Cardiac fibroblast (primary cell): ENCODE measurements around the gene FMN1.

Experiments
- DNase-seq, 2 donors: peaks; one replicate each; pipeline versions ENCODE4 v3.0.0 to v3.0.0-alpha.2; 2010; ENCODE audit warnings: low read depth in 2 of 2
- H3K4me3 ChIP-seq, 2 donors: replicated peaks in 1 of 2; 1 replicate in 1 of 2; 2 replicates in 1 of 2; pipeline ENCODE4 v1.5.1; 2011; ENCODE audit warnings: low read depth in 2 of 2, low read length in 2 of 2, mild to moderate bottlenecking in 2 of 2, moderate library complexity in 1 of 2
- TF ChIP-seq, protein P1 (sequence below): IDR thresholded peaks from one replicate; pipeline ENCODE4 v1.5.1; 2011; ENCODE audit warnings: low read depth, mild to moderate bottlenecking, low read length, inconsistent platforms

Gene FMN1

GRCh38 chr15:33138000-33138399 lies 56.5 kb downstream of the FMN1 start:
- peak in 1 of 2 donors; percentile 8 for DNase-seq
- TF ChIP-seq, protein P1, sequence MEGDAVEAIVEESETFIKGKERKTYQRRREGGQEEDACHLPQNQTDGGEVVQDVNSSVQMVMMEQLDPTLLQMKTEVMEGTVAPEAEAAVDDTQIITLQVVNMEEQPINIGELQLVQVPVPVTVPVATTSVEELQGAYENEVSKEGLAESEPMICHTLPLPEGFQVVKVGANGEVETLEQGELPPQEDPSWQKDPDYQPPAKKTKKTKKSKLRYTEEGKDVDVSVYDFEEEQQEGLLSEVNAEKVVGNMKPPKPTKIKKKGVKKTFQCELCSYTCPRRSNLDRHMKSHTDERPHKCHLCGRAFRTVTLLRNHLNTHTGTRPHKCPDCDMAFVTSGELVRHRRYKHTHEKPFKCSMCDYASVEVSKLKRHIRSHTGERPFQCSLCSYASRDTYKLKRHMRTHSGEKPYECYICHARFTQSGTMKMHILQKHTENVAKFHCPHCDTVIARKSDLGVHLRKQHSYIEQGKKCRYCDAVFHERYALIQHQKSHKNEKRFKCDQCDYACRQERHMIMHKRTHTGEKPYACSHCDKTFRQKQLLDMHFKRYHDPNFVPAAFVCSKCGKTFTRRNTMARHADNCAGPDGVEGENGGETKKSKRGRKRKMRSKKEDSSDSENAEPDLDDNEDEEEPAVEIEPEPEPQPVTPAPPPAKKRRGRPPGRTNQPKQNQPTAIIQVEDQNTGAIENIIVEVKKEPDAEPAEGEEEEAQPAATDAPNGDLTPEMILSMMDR = no peak
- H3K4me3 ChIP-seq = no peak overlapping the region

DNA sequence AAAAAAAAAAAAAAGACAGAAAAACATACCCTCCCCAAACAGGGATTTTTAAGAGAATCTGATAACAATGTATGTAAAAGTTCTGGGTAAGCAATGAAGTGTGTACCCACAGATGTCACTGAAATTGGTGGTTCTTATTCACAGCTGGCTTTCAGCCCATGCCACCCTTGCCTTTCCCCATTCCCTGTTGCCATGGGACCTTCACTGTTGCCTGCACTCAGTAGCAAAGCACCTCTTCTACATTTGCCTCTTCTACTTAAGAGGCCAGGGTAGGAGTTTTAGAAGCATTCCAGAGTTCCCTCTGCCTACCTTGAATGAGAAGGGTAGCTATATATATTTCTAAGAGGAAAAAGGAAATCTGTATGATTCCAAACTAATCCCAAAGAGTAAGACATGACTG lies 57.4 kb downstream of the FMN1 start:
- no peak overlapping the region for H3K4me3 ChIP-seq
- TF ChIP-seq, protein P1 = no peak
- DNase-seq = no peak

- no peak overlapping the region for H3K4me3 ChIP-seq
- DNase-seq = no peak
- TF ChIP-seq, protein P1 = no peak
Observed at GRCh38 chr15:33136353-33136752, 58.2 kb downstream of the FMN1 start.

- DNase-seq = peak; percentile 20 to 54
Observed at GRCh38 chr15:33135355-33135781, 59.1 kb downstream of the FMN1 start.

DNA sequence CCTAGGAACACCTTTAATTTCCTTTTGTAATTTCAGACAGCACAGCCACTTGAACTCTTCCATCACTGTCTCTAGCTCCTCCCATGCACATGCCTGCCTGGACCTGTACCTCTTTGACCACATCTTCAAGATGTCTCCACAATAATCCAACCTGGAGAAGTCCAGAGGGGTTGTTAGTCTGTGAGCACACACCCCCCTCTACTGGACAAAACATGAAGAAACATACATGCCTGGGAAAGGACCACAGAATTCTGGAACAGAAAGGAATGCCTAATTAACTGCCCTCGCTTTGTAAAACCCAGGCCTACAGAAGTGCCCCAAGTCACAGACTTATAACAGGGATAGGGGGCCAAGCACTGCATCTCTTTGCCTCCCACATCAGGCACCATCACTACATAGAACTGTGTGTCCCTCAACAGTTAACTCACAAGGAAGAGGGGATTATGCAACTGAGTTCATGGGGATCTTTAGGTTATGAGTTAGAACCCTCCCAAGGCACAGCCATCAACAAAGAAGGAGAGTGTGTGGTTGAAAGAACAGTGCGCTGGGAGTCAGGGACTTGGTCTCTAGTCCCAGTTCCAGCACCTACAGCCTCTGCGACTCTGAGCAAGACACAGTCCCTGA lies 61.7 kb downstream of the FMN1 start:
- peak; percentile 70 to 82 for DNase-seq

More at GRCh38 chr15:33135355-33135781, 59.1 kb downstream of the FMN1 start:
- H3K4me3 ChIP-seq = no peak overlapping the region
- TF ChIP-seq, protein P1 = no peak

DNA sequence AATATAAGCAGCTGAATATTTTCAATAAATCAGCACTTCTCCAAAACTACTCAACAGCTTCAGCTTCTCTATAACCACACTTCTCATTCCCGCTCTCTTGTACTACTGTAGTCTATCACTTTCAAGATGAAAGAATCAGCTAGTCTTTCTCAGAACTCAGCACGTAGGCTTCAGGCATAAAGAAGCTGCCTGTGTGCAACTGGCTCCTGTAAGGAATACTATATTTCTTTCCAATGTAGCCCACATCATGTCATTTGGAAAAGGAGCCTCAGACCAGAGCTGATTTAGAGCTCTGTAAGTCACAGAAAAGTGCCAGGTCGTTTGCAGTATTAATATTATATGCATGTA lies 62.3 kb downstream of the FMN1 start:
- TF ChIP-seq, protein P1 = no peak
- no peak overlapping the region for H3K4me3 ChIP-seq
- no peak for DNase-seq

More for the DNA sequence above, 61.7 kb downstream of the FMN1 start:
- TF ChIP-seq, protein P1 = peak; percentile 81
- no peak overlapping the region for H3K4me3 ChIP-seq
